RWPE1 (cell line): ENCODE measurements around the gene CLN3.

Source experiments
- CTCF ChIA-PET: fragments of 350-600 bp; sonication (Branson Sonifier 250); formaldehyde crosslinking; extraction: SDS; loops from one replicate; lab custom pipeline; 2021; lab: Yijun Ruan, JAX
- POLR2A ChIA-PET: fragments of 400-600 bp; formaldehyde crosslinking; extraction: SDS; loops from one replicate; lab custom pipeline; 2020; ENCODE audit warnings: antibody characterized with exemption; ENCODE audit not compliant: low non-redundant PET; lab: Yijun Ruan, JAX
- DNase-seq: peaks from one replicate; pipeline ENCODE4 v3.0.0; 2012; ENCODE audit warnings: low spot score
- H3K27ac ChIP-seq: fragments of 450-650 bp; 2 replicates; pipeline ENCODE4 v1.5.1; 2017
- CTCF ChIP-seq: fragments of 450-650 bp; conservative IDR thresholded peaks from 2 replicates; pipeline ENCODE4 v1.5.1; 2017; ENCODE audit warnings: low read depth, mild to moderate bottlenecking

The CLN3 gene

GRCh38 chr16:28534542-28535373 lies 42.9 kb upstream of the CLN3 start:
- ChIA-PET CTCF (interaction anchor here (0.5 kb wide), 1 partner anchor 43 kb away, joined by 3 read pairs; the partner anchor contains the start of gene CLN3), POLR2A (interaction anchor here (1.0 kb wide), 1 partner anchor 44 kb away, joined by 5 read pairs; no protein-coding TSS in a partner anchor)
- peak overlapping the region; percentile 94 for H3K27ac ChIP-seq
- peak; percentile 37 for DNase-seq
- no peak for TF ChIP-seq CTCF

DNA sequence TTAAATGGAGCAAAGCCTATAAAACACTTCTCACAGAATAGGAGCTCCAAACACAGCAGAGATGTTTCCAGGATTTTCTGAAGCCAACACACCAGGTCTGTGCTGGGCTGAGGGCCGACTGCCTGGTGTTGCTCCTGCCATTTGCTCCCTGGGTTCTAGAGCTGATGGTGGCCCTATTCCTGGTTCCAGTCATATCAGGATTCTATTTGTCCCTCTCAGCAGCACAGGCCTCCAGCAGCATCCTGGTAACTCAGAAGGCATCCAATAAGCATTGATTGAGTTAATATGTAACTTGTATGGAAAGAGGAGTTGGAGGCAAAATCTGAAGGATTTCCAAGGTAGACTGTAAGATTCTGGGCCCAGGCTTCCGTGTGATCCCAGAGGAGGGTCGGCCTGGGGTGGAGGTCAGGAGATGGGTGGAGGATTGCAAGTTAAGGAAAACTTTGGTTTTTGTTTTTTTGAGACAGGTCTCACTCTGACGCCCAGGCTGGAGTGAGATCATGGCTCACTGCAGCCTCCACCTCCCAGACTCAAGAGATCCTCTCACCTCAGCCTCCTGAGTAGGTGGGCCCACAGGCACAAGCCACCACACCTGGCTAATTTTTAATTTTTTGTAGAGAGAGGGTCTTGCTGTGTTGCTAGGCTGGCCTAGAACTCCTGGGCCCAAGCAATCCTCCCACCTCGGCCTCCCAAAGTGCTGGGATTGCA lies 41.2 kb upstream of the CLN3 start:
- no peak for TF ChIP-seq CTCF
- POLR2A ChIA-PET: no interaction called here
- H3K27ac ChIP-seq: peak overlapping the region; percentile 81
- no peak for DNase-seq
- CTCF ChIA-PET: interaction anchor here (0.5 kb wide), 1 partner anchor 41 kb away, joined by 5 read pairs; the partner anchor contains the start of gene CLN3

DNA sequence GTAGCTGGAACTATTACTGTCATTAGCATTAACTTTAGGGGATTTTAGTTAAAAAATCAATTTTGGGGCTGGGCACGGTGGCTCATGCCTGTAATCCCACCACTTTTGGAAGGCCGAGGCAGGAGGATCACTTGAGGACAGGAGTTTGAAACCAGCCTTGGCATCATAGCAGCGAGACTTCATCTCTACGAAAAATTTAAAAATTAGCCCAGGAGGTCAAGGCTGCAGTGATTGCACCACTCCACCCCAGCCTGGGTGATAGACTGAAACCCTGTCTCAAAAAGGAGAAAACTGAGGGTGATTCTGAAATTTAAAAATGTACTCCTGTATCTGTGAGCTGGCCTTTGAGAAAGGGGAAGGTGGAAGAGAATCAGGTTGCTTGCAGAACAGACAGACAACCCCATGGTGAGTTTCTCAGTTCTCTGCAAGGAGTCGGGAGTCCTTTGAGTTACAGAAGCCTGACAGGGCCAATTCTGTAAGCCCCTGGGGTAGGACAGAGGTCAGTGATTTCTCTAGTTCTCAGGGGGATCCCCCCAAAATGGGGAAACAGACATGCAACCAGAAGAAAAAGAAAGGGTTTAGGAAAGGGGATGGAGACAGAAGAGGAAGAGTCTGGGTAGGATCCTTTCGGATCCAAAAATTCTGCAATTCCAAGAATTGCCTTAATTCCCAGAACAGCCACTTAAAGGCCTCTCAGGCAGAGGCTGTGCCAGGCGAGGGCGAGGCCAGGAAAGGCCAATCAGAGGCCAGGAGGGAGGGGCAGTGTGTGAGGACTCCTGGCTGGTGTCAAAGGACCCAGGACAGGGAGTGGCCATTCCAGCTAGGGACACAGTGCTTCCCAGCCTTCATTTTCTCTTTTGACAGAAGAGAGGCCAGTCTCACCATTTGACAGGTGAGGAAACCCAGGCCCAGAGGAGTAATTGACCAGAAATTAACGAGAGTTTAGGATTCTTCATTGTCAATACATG lies 40.2 kb upstream of the CLN3 start:
- peak overlapping the region; percentile 81 for H3K27ac ChIP-seq
- DNase-seq: no peak
- ChIA-PET CTCF (interaction anchor here (0.5 kb wide), 1 partner anchor 40 kb away, joined by 5 read pairs; the partner anchor contains the start of gene CLN3), POLR2A (no interaction called here)
- no peak for TF ChIP-seq CTCF

DNA sequence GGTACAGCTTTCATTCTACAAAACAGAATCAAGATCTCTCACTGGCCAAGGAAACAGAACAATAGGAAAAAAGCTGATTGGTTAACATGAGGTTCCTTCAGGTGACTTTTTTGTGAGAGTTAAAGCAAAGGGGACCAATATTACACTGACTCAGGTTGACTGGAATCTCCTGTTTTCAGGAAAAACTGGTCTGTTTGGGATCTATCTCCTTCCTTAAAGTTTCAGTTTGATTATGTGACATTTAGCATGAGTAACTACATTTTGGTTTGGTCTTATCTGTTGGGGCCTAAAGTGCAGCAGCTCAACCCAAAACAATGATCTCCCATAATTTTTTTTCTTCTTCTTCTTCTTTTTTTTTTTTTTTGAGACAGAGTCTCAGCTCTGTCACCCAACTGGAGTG lies 37.2 kb upstream of the CLN3 start:
- H3K27ac ChIP-seq: no peak overlapping the region
- DNase-seq: no peak
- ChIA-PET CTCF (no interaction called here), POLR2A (no interaction called here)
- TF ChIP-seq CTCF: no peak

- no peak for DNase-seq
- TF ChIP-seq CTCF: no peak
- CTCF ChIA-PET: no interaction called here
- POLR2A ChIA-PET: no interaction called here
- no peak overlapping the region for H3K27ac ChIP-seq
Measured at GRCh38 chr16:28528463-28528867, 36.6 kb upstream of the CLN3 start.
